Loucy (cell line): Measurements from ENCODE around the gene SIL1.

Source experiments
- H2AFZ ChIP-seq: fragments of 200-600 bp; sonication (generic); 2 replicates; pipeline ENCODE4 v1.6.0; 2016; ENCODE audit warnings: antibody characterized with exemption, mild to moderate bottlenecking, low read length, moderate library complexity
- H3F3A ChIP-seq: fragments of 200-600 bp; 2 replicates; pipeline ENCODE4 v1.6.0; 2016; ENCODE audit warnings: antibody characterized with exemption, low read depth, mild to moderate bottlenecking
- H3K27me3 ChIP-seq: fragments of 200-600 bp; sonication (generic); 2 replicates; pipeline ENCODE4 v1.6.1; 2014; ENCODE audit warnings: low read length, mild to moderate bottlenecking; ENCODE audit not compliant: insufficient read depth, poor library complexity, severe bottlenecking
- H3K36me3 ChIP-seq: fragments of 200-600 bp; sonication (generic); 2 replicates; pipeline ENCODE4 v1.6.1; 2016; ENCODE audit warnings: low read length; ENCODE audit not compliant: insufficient read depth
- H3K4me1 ChIP-seq: fragments of 200-600 bp; sonication (generic); 2 replicates; pipeline ENCODE4 v1.5.1; 2014; ENCODE audit warnings: low read length, mild to moderate bottlenecking; ENCODE audit not compliant: insufficient read depth, poor library complexity, severe bottlenecking
- H3K4me2 ChIP-seq: fragments of 200-600 bp; sonication (generic); 2 replicates; pipeline ENCODE4 v1.6.0; 2014; ENCODE audit warnings: antibody characterized with exemption, low read length, low read depth, mild to moderate bottlenecking; ENCODE audit not compliant: poor library complexity, severe bottlenecking
- H3K4me3 ChIP-seq: fragments of 200-600 bp; sonication (generic); 2 replicates; pipeline ENCODE4 v1.5.1; 2014; ENCODE audit warnings: low read length, mild to moderate bottlenecking, mixed read lengths; ENCODE audit not compliant: poor library complexity, severe bottlenecking
- H3K79me2 ChIP-seq: fragments of 200-600 bp; sonication (generic); 2 replicates; pipeline ENCODE4 v1.6.1; 2014; ENCODE audit warnings: low read length; ENCODE audit not compliant: insufficient read depth
- H3K9ac ChIP-seq: fragments of 200-600 bp; sonication (generic); 2 replicates; pipeline ENCODE4 v1.6.0; 2014; ENCODE audit warnings: mild to moderate bottlenecking, low read depth, low read length, moderate library complexity; ENCODE audit not compliant: poor library complexity, severe bottlenecking
- H3K9me2 ChIP-seq: fragments of 200-600 bp; sonication (generic); replicated peaks from 2 replicates; pipeline ENCODE4 v1.6.1; 2016; ENCODE audit warnings: low read depth, low read length, mixed read lengths
- H3K9me3 ChIP-seq: fragments of 200-600 bp; sonication (generic); 2 replicates; pipeline ENCODE4 v1.6.1; 2014; ENCODE audit warnings: mild to moderate bottlenecking, antibody characterized with exemption, low read length, low read depth; ENCODE audit not compliant: insufficient read depth
- H4K20me1 ChIP-seq: fragments of 200-600 bp; sonication (generic); 2 replicates; pipeline ENCODE4 v1.6.0; 2014; ENCODE audit warnings: antibody characterized with exemption, low read length, mild to moderate bottlenecking; ENCODE audit not compliant: insufficient read depth, poor library complexity, severe bottlenecking
- EZH2phosphoT487 ChIP-seq: fragments of 200-600 bp; IDR thresholded peaks from 2 replicates; pipeline ENCODE4 v1.6.1; 2018; ENCODE audit warnings: antibody characterized with exemption, mild to moderate bottlenecking, moderate library complexity, borderline replicate concordance
- TF ChIP-seq, protein P1 (sequence below): fragments of 200-600 bp; sonication (generic); conservative IDR thresholded peaks from 2 replicates; pipeline ENCODE4 v1.5.1; 2014; ENCODE audit warnings: mild to moderate bottlenecking, antibody characterized with exemption, low read length

SIL1 gene

DNA sequence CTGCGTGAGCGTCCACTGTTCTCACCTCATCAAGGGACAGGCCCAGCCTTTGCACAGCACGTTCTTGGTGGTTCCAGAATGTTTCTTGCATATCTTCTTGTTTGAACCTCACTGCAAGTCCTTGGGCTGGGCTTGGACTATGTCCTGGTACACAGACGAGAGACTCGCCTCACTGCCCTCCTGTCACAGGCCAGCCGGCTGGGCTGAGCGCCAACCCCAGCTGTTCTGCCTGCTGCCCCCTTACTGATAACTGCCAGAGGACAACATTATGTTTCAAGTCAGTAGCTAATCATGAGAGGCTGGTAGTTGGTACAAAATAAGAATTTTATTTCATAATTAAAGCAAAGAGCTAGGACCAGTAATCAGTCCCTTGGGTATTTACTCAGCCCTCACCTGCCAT lies 270.2 kb downstream of the SIL1 start:
- no peaks in the 10 kb centered on the region for H3K79me2 ChIP-seq
- peaks cover 64% of the 10 kb centered on the region; the same call in 1 of the 2 replicates for H3K36me3 ChIP-seq
- H3F3A ChIP-seq, result no peaks in the 10 kb centered on the region

DNA sequence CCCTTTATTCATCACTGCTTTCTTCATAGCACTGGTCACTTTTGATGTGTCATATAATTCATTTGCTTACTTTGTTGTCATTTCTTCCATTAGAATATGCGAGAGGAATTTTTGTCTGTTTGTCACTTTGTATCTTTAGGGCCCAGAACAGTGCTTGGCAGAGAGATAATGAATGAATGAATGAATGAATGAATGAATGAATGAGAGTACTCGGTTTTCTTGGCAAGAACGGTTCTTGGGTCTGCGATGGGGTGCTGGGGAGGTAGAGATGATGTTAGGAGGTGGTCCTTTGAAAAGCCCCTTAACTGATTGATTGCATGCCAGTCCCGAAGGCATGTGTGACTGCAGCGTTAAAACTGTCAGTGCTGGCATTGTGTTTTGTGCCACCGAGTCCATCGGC lies 270.6 kb downstream of the SIL1 start:
- Histone ChIP-seq H3K4me2 (no peak overlapping the region), H3K36me3 (peaks cover 61% of the 10 kb centered on the region; the same call in 1 of the 2 replicates), H3F3A (no peaks in the 10 kb centered on the region), H3K79me2 (no peaks in the 10 kb centered on the region), H3K27me3 (no peaks in the 10 kb centered on the region), H3K9me3 (no peaks in the 10 kb centered on the region), H3K4me3 (no peak overlapping the region), H3K9ac (no peak overlapping the region), H4K20me1 (no peaks in the 10 kb centered on the region), H2AFZ (no peak overlapping the region), H3K4me1 (no peaks in the 10 kb centered on the region), H3K9me2 (no peaks in the 10 kb centered on the region)
- TF ChIP-seq EZH2phosphoT487, result no peak
- TF ChIP-seq, protein P1, sequence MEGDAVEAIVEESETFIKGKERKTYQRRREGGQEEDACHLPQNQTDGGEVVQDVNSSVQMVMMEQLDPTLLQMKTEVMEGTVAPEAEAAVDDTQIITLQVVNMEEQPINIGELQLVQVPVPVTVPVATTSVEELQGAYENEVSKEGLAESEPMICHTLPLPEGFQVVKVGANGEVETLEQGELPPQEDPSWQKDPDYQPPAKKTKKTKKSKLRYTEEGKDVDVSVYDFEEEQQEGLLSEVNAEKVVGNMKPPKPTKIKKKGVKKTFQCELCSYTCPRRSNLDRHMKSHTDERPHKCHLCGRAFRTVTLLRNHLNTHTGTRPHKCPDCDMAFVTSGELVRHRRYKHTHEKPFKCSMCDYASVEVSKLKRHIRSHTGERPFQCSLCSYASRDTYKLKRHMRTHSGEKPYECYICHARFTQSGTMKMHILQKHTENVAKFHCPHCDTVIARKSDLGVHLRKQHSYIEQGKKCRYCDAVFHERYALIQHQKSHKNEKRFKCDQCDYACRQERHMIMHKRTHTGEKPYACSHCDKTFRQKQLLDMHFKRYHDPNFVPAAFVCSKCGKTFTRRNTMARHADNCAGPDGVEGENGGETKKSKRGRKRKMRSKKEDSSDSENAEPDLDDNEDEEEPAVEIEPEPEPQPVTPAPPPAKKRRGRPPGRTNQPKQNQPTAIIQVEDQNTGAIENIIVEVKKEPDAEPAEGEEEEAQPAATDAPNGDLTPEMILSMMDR, result no peak

More for the DNA sequence above, 270.2 kb downstream of the SIL1 start:
- Histone ChIP-seq H3K9me2 (no peaks in the 10 kb centered on the region), H3K4me1 (no peaks in the 10 kb centered on the region), H3K4me2 (no peak overlapping the region), H4K20me1 (no peaks in the 10 kb centered on the region), H3K9ac (no peak overlapping the region), H3K4me3 (no peak overlapping the region), H3K9me3 (no peaks in the 10 kb centered on the region), H3K27me3 (no peaks in the 10 kb centered on the region), H2AFZ (no peak overlapping the region)
- TF ChIP-seq, protein P1, result no peak

DNA sequence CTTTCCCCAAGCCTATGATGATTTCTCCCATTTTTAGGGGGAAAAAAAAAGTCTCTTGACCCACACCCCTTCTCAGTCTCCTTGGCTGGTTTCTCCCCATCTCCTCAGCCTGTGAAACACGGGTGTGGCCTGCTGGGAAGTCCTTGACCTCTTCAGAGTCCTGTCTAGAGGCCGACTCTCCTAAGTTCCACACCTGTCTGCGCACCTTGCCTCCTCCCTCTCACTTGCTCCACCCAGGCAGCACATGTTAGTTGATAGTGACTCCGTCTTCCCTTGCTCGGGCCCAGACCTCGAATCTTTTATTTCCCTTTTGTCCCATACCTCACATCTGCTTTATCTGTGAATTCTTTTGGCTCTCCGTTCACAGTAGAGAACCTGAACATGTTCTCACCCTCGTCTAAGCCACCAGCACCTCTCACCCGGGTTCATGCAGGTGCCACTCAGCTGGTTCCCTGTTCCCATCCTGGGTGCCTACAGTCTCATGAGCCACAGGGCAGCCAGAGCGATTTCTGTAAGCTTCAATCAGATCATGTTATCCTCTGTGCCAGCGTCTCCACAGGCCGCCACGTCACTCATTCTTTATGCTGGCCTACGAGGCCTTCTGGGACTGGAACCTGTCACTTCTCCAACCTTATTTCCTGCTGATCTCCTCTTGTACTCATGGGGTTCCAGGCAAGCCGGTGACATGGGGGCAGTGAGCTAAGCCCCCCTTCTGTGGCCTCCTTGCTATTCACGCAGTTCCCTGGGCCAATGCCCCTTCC lies 271.3 kb downstream of the SIL1 start:
- Histone ChIP-seq H3K27me3 (no peaks in the 10 kb centered on the region), H4K20me1 (no peaks in the 10 kb centered on the region), H2AFZ (no peak overlapping the region), H3K4me3 (no peak overlapping the region), H3K79me2 (no peaks in the 10 kb centered on the region), H3K4me2 (no peak overlapping the region), H3K9me3 (no peaks in the 10 kb centered on the region), H3K4me1 (no peaks in the 10 kb centered on the region), H3K36me3 (peaks cover 54% of the 10 kb centered on the region; the same call in 1 of the 2 replicates), H3K9me2 (no peaks in the 10 kb centered on the region), H3K9ac (no peak overlapping the region), H3F3A (no peaks in the 10 kb centered on the region)
- TF ChIP-seq, protein P1, result no peak
- TF ChIP-seq EZH2phosphoT487, result no peak
